ENCODE results near the gene RNF128.

Gene RNF128, protein sequence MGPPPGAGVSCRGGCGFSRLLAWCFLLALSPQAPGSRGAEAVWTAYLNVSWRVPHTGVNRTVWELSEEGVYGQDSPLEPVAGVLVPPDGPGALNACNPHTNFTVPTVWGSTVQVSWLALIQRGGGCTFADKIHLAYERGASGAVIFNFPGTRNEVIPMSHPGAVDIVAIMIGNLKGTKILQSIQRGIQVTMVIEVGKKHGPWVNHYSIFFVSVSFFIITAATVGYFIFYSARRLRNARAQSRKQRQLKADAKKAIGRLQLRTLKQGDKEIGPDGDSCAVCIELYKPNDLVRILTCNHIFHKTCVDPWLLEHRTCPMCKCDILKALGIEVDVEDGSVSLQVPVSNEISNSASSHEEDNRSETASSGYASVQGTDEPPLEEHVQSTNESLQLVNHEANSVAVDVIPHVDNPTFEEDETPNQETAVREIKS

DNA sequence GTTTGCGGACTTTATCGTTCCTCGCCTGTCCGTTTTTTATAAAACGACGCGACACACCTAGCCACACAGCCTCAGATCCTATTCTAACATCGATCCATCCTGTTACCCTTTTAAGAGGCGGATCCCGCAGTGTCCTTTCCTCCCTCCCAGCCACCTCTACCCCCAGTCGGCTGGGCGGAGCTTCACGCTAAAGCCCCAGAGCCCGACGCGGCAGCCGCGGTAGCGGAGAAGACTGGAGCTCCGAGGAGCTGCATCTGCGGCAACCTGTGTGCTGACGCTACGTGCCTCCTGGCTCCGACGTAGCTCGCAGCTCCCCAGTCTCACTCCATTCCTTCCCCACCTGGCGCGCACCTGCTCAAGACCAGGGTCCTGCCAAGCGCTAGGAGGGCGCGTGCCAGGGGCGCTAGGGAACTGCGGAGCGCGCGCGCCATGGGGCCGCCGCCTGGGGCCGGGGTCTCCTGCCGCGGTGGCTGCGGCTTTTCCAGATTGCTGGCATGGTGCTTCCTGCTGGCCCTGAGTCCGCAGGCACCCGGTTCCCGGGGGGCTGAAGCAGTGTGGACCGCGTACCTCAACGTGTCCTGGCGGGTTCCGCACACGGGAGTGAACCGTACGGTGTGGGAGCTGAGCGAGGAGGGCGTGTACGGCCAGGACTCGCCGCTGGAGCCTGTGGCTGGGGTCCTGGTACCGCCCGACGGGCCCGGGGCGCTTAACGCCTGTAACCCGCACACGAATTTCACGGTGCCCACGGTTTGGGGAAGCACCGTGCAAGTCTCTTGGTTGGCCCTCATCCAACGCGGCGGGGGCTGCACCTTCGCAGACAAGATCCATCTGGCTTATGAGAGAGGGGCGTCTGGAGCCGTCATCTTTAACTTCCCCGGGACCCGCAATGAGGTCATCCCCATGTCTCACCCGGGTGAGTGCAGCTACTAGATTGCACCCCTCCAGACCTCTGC lies at the start of gene RNF128:
Gene RNF128 (plus strand): TSS at position 217 of the 953 bp plus-strand sequence. CDS start 213 bp downstream, at position 430.
- peak in 1 of 2 experiments; percentile 21 for DNase-seq

DNA sequence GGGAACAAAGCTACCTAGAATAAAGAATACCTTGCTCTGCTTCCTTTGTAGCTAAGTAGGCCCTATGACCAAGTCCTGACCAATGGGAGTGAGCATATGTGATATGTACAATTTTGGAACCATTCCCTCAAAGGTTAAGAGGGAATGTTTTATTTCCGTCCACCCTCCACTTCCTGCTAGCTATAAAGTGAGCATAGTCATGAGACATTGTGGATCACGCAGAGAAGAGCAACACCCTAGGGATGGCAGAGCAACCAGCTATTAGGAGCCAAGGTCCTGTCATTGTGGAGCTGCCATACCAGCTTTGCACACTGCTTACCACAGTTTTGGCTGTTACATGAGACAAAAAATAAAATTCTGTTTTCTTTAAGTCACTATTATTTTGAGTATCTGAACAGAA lies 45.8 kb upstream of the RNF128 start:
- no peak for DNase-seq

DNA sequence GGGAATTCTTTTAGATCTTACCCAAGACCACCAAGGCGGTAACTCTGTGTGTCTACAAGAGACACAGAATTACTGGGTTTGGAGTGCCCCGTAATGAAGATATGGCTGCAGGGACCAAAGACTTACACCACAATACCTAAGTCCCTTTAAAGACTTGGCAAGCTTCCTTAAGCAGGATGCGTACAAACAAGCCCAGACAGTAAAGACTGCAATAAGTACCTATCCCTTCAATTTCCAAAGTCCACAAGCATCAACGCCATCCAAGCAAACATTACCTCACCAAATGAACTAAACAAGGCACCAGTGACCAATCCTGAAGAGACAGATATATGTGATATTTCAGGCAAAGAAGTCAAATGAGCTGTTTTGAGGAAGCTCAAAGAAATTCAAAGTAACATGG lies 42.3 kb upstream of the RNF128 start:
- no peak for DNase-seq

DNA sequence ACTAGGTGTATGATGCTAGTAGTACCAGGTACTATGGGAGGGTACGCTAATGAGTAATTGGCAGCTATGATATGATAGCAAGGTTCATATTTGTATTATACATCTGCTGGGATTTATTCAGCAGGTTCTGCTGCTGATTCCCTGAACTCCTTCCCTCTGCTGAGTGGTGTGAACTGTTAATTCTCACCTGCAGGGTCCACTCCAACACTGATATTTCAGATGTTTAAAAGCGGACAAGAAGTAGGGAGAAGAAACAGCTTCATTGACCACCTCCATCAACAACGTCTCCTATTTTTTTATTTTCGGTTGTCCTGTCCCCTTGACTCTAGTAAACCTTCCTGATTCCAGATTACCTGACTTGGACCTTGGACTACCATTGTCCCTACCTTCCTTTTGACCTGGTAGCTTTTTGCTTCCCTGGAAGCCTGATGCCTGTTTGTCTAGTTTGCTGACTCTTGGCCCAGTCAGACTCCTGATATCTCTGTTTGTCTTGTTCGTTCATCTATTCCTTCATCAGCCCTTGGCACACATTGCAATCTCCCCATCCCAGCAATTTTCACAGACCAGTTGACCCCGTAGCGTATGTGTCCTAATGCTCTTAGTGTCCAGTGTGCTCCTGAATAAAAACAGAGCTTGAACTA lies 34.0 kb upstream of the RNF128 start:
- DNase-seq: no peak

DNA sequence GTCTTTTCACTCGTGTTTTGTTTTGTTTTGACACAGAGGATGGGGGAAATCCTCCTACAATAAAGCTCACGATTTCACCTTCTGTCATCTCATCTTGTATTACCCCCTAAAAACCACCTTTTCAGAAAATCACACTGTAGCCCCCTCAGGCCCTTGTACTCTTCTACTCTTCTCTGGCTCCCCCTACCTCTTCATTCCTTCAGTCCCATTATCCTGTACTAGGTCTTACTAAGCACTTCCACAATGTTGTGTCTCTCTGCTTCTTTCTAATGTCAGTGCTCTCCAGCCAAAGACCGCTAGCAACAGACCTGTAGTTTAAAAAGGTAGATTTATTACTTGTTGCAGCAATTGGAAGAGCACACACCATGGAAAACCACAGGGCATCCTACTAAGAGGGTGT lies 30.0 kb upstream of the RNF128 start:
- no peak for DNase-seq

DNA sequence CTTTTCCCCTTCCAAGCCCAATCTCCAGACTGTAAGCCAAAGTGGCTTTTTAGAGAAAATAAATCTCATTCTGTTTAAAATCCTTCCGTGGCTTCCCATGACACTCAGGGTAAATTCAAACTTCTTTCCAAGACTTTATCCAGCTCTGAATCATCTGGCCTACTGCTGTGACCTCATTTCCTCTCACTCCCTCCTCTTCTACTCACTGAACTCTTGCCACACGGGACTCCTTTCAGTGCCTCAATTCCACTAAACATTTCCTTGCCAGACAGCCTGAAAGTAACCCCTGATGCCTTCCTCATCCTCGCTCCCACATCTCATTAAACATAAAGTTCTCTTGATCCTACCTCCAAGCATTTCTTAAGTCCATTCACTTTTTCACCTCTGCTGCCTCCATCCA lies 27.8 kb upstream of the RNF128 start:
- no peak for DNase-seq

DNA sequence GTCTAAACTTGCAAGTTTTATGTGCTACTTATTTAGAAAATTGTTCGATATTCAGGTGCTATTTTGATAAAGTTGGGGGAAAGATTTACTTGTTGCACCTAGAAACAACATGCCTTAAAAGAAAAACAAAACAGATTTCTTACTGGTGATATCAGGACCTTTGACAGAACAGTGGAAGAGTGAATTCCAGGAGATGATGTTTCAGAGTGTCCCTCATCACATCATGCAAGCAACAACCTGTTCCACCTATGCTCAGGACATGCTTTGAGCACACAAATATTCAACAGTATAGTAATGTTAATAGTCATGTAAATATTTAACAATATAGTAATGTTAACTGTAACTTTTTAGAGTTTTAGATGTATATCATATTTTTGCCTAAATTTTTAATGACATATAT lies 23.9 kb upstream of the RNF128 start:
- no peak for DNase-seq

DNA sequence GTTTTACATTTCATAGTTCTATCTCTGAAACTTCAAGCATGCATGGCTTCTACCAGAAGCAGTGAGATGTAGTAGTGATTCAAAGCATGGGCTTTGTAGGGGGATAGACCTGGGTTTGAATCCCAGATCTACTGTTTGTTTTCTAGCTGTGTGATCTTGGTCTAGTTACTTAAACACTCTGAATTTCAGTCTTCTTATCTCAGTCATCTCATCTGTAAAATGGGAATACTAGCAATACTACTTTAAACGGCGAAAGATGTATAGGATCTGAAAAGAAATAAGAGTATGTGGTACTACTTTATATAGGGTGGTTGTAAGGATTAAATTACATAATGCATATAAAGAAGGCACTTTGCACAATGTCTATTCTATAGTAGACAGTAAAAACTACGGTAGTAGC lies 20.0 kb upstream of the RNF128 start:
- DNase-seq: no peak

DNA sequence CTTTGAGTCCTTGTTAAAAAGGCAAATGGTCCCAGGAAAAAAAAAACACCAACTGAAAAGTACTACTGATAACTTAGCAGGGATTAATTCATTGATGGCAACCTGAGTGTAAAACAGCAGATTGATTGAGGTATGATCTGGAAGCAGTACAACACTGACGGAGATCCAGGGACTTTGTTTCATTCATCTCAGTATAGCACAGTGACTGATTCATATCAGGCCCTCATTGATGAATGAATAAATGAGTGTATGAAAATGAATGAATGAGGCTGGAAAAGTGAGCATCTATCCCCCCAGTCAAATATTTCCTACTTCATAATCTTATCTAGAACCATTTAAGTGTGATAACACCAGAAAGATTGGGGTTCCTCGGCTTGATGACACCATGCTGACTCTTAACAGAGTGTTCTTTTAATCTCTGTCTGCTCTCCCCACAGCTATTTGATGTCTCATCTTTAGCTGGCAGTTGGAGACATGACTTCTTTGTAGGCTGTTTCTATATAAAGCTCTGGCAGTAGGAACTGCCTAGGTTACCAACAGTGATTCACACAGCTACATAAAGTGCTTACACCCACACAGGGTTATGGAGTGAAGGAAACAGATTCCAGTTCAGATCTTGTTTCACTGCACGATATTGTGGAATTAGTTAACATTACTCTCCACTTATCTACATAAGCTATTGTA lies 18.6 kb upstream of the RNF128 start:
- no peak for DNase-seq

DNA sequence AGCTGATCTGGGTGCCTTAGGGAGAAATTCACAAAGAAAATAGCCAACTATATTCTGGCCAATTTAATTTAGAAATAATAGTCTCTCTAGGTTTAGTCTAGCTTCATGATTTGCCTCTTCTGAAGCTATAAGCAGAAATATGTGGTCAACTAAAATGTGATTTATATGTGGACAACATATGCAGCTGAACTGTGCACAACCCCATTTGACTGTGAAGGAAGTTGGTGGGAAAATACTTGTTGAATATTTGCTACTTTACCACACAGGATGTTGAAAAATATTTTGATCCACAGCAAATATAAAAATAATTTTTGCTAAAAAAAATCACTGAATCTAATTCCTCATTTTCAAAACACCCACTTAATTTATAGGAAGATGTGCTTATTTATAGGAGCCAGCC lies 15.7 kb upstream of the RNF128 start:
- DNase-seq: no peak

DNA sequence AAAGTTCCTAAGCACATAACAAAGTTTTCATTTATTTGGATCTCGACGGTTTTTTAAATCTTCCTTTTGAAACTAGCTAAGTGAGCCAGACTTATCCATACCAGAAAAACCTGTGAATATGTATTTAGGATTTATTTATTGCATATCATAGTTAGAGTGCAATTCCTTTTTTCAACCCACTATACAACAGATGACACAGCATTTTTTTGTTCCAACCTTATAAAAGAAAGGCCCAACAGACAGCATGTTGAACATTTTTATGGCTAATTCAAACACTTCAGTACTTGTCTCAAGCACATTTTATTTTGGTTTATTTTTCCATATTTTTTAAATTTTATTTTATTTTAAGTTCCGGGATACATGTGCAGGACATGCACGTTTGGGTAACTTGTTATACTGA lies 15.1 kb upstream of the RNF128 start:
- DNase-seq: no peak

DNA sequence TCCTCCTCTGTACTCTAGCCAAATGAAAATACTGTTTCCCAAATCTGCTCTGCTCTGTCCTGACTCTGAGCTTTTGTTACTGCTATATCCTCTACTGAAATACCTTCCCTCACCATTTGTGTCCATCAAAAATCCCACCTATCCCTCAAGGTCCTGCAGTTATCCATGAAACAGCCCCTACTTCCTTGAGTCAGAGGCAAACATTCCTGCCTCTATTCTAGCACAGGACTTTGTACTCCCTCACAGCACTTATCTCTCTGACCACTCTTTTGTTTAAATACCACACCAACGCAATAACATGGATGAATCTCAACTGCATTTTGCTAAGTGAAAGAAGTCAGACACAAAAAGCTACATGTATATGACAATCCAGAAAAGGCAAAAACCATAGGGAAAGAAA lies 10.5 kb upstream of the RNF128 start:
- no peak for DNase-seq

DNA sequence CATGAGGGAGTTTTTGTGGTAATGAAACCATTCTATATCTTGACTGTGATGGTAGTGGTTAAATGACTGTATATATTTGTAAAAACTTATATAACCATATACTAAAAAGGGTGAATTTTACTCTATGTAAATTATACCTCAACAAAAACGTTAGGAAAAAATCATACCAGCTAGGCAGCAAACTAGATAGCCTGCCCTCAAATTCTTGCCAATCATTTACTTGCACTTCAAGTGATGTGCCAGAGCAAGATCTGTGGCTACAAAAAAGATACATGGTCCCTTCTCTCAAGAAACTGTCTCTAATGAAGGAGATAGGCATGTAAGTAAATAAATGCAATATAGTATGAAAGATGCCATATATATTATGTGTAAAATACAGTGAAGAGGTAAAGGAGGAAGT lies 10.0 kb upstream of the RNF128 start:
- DNase-seq: no peak

DNA sequence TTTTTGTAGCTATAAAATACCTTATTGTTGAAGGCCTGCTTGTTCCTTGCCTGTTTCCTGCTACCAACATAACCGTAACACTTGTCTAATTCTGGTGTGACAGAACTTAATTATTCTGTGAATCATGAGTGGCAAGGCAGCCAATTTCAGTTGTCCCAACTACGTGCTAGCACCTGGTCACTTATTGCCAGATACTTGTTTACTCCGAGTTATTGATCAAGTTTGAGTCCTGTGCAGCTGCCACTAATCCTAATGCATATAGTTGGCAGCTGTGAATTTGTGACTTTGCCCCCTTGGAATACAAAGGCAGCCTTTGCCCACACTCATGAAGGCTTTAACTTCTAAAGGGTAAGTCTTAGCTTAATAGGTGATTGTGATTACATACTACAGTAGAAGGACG lies 7.8 kb upstream of the RNF128 start:
- DNase-seq: no peak

DNA sequence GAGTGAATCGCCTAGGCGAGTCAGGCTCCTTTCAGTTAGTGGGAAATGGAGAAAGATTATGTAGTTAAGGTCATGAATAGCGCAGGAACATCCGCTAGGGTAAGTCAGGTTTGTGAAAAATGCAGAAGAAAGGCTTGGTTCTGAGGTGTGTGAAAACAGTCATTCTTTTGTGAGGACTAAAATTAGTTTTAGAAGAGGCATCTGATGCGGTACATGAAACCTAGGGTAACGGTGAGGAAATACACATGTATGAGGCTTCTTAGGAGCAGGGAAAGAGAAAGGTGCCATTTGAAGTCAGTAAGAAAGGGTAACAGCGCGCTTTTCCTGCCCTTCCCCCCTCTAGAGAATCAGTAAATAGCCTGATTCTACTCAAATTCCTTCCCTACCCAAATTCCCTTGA lies 570 bp upstream of the RNF128 start:
- no peak for DNase-seq

DNA sequence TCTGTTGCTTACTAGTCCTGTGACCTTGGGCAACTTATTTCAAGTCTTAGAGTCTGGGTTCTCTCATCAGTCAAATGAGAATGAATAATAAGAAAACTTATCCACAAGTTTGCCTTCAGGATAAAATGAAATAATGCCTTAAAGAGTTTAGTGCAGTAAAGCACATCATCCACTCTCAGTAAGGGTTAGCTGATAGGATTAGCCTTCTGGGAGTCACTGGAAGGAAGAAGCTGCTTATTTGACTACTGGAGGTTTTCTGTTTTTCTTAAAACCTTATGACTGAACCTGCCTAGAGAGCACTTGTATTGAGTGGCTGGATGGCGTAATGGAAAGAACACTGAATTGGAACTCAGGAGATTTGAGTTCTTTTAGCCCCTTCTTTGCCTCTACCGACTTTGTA lies 1.8 kb downstream of the RNF128 start:
- DNase-seq: no peak

DNA sequence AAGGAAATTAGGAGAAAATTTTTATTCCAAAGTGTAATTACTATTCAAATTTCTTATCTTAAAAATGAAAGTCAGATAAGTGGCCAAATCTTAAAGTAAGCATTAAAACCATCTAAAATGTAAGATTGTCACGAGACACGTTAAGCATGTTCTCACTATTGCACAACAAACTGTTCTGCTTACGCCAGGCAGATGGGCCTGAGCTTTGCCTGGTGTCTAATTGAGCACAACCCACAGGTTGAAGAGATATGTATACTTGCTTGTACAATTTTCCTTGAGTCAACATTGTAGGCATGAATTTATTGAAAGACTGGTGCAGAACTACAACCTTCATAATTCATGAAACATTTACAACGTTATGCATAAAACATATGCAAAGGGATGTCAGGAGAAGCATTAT lies 3.9 kb downstream of the RNF128 start:
- DNase-seq: no peak

DNA sequence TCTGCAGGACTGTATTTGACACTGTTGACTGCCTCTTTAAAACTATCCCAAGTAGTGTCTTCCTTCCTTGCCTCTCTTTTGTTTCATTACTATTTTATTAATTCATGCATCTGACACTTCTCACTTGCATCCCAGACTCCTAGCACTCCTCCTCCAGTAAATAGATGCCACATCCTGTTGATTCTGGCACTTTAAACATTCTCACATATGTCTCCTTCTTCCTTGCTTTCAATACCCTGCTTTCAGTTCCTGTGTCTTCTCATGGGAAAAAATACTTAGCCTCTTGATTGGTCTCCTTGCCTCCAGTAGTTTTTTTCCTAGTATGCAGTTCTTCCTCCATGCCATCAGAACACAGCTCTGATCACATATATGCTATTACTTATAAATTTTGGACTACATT lies 5.1 kb downstream of the RNF128 start:
- no peak for DNase-seq

DNA sequence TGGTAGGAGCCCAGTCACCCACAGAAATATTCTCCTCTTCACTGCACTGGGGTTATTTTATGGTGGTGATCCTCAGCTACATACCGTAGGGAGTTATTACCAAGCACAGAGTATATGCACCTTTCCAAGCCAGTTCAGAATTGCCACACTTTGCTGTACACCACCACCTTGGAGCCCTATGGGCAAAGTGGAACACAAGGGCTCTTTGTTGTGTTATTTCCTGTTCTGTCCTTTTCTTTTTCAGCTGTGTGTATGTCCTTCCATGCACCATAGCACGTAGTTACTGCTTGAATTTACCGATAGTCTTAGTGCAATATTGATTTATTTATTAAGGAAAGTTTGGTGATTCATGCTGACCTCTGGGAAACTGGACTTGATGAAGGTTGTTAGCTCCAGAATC lies 8.3 kb downstream of the RNF128 start:
- DNase-seq: no peak

DNA sequence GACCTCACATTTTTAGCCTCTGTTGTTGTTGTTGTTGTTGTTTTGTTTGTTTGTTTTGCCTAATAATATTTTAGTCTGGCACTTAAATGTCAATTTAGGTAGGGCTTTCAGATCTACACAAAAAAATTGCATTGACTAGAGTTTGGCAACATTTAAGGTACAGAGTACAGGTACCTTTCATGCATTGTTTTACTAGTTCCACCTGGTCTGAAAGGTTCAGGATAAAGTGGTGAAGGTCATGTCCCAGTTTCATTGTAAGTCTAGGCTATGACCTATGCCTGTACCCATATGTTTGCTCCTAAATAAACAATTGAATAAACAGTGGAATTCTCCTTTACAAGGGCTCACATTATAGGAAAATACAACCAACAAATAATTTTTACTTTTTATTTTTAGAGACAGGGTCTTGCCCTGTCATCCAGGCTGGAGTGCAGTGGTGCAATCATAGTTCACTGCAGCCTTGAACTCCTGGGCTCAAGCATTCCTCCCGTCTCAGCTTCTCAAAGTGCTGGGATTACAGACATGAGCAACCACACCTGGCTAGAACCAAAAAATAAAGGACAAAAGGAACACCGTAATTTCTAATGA lies 13.8 kb downstream of the RNF128 start:
- no peak for DNase-seq

DNA sequence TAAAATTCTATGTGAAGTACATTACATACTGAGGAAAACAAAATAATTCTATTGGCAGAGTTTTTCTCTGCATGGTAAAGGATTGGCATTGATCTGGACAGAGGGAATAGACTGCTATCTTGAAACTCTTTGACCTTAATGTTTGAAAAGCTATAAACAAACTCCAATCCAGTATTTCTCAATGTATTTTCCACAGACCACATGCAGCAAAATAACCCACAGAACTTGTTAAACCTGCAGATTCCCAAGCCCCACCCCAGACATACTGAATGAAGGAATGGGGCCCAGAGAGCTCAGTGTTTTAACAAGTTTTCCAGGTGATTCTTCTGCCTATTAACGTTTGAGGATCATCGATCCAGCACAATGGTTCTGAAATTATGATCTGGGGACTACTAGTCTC lies 15.7 kb downstream of the RNF128 start:
- DNase-seq: no peak

DNA sequence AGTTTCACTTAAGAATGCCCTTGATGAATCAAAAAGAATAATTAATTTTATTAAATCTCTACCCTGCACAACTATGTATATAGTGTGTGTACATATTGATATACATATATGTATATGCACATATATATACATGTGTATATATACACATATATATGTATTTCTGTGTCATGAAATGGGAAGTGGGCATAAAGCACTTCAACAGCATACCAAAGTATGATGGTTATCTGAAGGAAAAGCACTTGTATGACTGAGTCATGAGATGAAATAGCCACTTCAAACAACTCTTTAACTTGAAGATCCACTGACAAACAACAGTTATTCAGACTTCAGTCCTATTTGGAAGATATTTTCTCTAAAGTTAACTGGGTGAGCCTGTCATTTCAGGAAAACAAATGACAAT lies 16.3 kb downstream of the RNF128 start:
- DNase-seq: no peak

DNA sequence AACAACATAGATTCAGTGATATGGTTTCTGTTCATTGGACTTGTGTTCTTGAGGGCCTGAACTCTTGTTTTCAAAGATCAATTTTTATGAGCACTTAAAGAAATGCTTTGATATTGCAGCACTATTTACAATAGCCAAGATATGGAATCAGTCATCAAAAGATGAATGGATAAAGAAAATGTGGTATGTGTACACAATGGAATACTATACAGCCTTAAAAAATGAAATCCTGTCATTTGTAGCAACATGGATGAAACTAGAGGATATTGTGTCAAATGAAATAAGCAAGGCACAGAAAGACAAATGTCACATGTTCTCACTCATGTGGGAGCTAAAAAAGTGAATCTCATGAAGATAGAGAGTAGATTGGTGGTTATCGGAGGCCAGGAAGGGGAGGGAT lies 21.9 kb downstream of the RNF128 start:
- no peak for DNase-seq
